Liver (tissue), 9 donors: ENCODE data around the gene GRID1. TPM values are rescaled to one million over a fixed set of nuclear protein-coding genes. Genes with fewer than 3 reads are reported as not detected.

Experiments used
- DNase-seq: peaks from one replicate; pipeline ENCODE4 v3.0.0-alpha.2; 2017; ENCODE audit warnings: low spot score
- H3K27ac ChIP-seq, 2 donors: one replicate each; pipeline ENCODE4 v1.7.0; 2013; ENCODE audit warnings: inconsistent platforms in 2 of 2, low read length in 2 of 2, control low read depth in 1 of 2, low read depth in 1 of 2, mild to moderate bottlenecking in 1 of 2
- H3K27me3 ChIP-seq, 4 donors: one replicate each; pipeline versions ENCODE4 v1.6.1 to v1.7.0; 2013; ENCODE audit warnings: low read length in 3 of 4, inconsistent platforms in 1 of 4, mild to moderate bottlenecking in 1 of 4, moderate library complexity in 1 of 4; ENCODE audit not compliant: control insufficient read depth in 4 of 4, insufficient read depth in 4 of 4
- H3K36me3 ChIP-seq, 4 donors: one replicate each; pipeline versions ENCODE4 v1.6.1 to v1.7.0; 2013; ENCODE audit warnings: low read length in 3 of 4, mild to moderate bottlenecking in 3 of 4, low read depth in 1 of 4, moderate library complexity in 1 of 4; ENCODE audit not compliant: control insufficient read depth in 4 of 4, insufficient read depth in 3 of 4
- H3K4me1 ChIP-seq, 4 donors: one replicate each; pipeline versions ENCODE4 v1.6.1 to v1.7.0; 2013; ENCODE audit warnings: low read length in 3 of 4, mild to moderate bottlenecking in 3 of 4, moderate library complexity in 1 of 4; ENCODE audit not compliant: control insufficient read depth in 4 of 4, insufficient read depth in 4 of 4
- H3K4me3 ChIP-seq, 3 donors: one replicate each; pipeline versions ENCODE4 v1.6.1 to v1.7.0; 2013; ENCODE audit warnings: low read length in 3 of 3, control low read depth in 1 of 3, low read depth in 1 of 3, mild to moderate bottlenecking in 1 of 3
- H3K9ac ChIP-seq, 2 donors: one replicate each; pipeline ENCODE4 v1.7.0; 2013; ENCODE audit warnings: low read length in 2 of 2, mild to moderate bottlenecking in 2 of 2, moderate library complexity in 2 of 2, control low read depth in 1 of 2, low read depth in 1 of 2
- H3K9me3 ChIP-seq, 4 donors: one replicate each; pipeline versions ENCODE4 v1.6.1 to v1.7.0; 2013; ENCODE audit warnings: low read length in 3 of 4; ENCODE audit not compliant: control insufficient read depth in 4 of 4
- EGR1 ChIP-seq, 2 donors: IDR thresholded peaks; 2 replicates each; pipeline ENCODE4 v1.6.1; 2016 to 2018; ENCODE audit warnings: antibody characterized with exemption in 2 of 2, low read depth in 2 of 2
- FOXA1 ChIP-seq: IDR thresholded peaks from 2 replicates; pipeline ENCODE4 v1.6.1; 2016; ENCODE audit warnings: antibody characterized with exemption
- FOXA2 ChIP-seq: IDR thresholded peaks from 2 replicates; pipeline ENCODE4 v1.6.1; 2016; ENCODE audit warnings: antibody characterized with exemption
- GABPA ChIP-seq, 2 donors: IDR thresholded peaks in 1 of 2; conservative IDR thresholded peaks in 1 of 2; 2 replicates each; pipeline ENCODE4 v1.6.1; 2016; ENCODE audit warnings: antibody characterized with exemption in 2 of 2, mild to moderate bottlenecking in 1 of 2, moderate library complexity in 1 of 2
- HNF4A ChIP-seq, 2 donors: conservative IDR thresholded peaks; 2 replicates each; pipeline ENCODE4 v1.6.1; 2016; ENCODE audit warnings: antibody characterized with exemption in 2 of 2, mild to moderate bottlenecking in 2 of 2
- HNF4G ChIP-seq: IDR thresholded peaks from 2 replicates; pipeline ENCODE4 v1.6.1; 2016; ENCODE audit warnings: antibody characterized with exemption
- JUND ChIP-seq, 2 donors: IDR thresholded peaks; 2 replicates each; pipeline ENCODE4 v1.6.1; 2016; ENCODE audit warnings: antibody characterized with exemption in 2 of 2
- RAD21 ChIP-seq, 2 donors: IDR thresholded peaks; 2 replicates each; pipeline ENCODE4 v1.6.1; 2016; ENCODE audit warnings: antibody characterized with exemption in 2 of 2, mild to moderate bottlenecking in 2 of 2
- RXRA ChIP-seq, 2 donors: IDR thresholded peaks; 2 replicates each; pipeline ENCODE4 v1.6.1; 2017 to 2018; ENCODE audit warnings: antibody characterized with exemption in 2 of 2, mild to moderate bottlenecking in 1 of 2
- SP1 ChIP-seq: IDR thresholded peaks from 2 replicates; pipeline ENCODE4 v1.6.1; 2018; ENCODE audit warnings: antibody characterized with exemption, mild to moderate bottlenecking
- TAF1 ChIP-seq: conservative IDR thresholded peaks from 2 replicates; pipeline ENCODE4 v1.6.1; 2016; ENCODE audit warnings: antibody characterized with exemption, mild to moderate bottlenecking
- YY1 ChIP-seq: IDR thresholded peaks from 2 replicates; pipeline ENCODE4 v1.6.1; 2016; ENCODE audit warnings: antibody characterized with exemption, mild to moderate bottlenecking
- WGBS: extraction: QIAGEN DNeasy Blood & Tissue Kit; methylation state at CpG from one replicate; pipeline ENCODE4 v1.1.7; 2013; 5-methylcytosine and 5-hydroxymethylcytosine counted together
- polyA plus RNA-seq, 2 donors: library from polyadenylated mRNA; stranded (reverse) in 1 of 2; unstranded in 1 of 2; fragments of 200-250 nt in 1 of 2; fragments of >200 nt in 1 of 2; fragmentation: Nextera tagmentation in 1 of 2; extraction: Ambion mirVana in 1 of 2; gene quantifications; one replicate each; pipeline versions ENCODE4 v1.2.1 to v1.2.3, GENCODE V29; 2013 to 2015
- total RNA-seq, 2 donors: library from RNA; depleted of rRNA; stranded (reverse); fragments of >200 nt; gene quantifications; one replicate each; pipeline ENCODE4 v1.2.3, GENCODE V29; 2014
- TF ChIP-seq, protein P1 (sequence below): IDR thresholded peaks from 2 replicates; pipeline ENCODE4 v1.6.1; 2016; ENCODE audit warnings: antibody characterized with exemption
- TF ChIP-seq, protein P2 (sequence below): fragments of 150-350 bp; IDR thresholded peaks from 2 replicates; pipeline ENCODE4 v1.5.1; 2017; ENCODE audit warnings: improper control_type of control experiment, low read depth, low read length; ENCODE audit not compliant: missing input control
- TF ChIP-seq, protein P3 (sequence below): IDR thresholded peaks from 2 replicates; pipeline ENCODE4 v1.6.1; 2016; ENCODE audit warnings: antibody characterized with exemption
- TF ChIP-seq, protein P4 (sequence below): IDR thresholded peaks from 2 replicates; pipeline ENCODE4 v1.6.1; 2016; ENCODE audit warnings: antibody characterized with exemption
- TF ChIP-seq, protein P5 (sequence below): IDR thresholded peaks from 2 replicates; pipeline ENCODE4 v1.6.1; 2016; ENCODE audit warnings: antibody characterized with exemption, mild to moderate bottlenecking
- donor health status: healthy.
- donor health status: healthy.
- donor health status: healthy.
- donor health status: healthy.
- donor health status: healthy.

Gene GRID1
- total and polyA plus RNA-seq, 4 donors = 0.09 to 0.17 (median 0.14) TPM; not detected in 1

DNA sequence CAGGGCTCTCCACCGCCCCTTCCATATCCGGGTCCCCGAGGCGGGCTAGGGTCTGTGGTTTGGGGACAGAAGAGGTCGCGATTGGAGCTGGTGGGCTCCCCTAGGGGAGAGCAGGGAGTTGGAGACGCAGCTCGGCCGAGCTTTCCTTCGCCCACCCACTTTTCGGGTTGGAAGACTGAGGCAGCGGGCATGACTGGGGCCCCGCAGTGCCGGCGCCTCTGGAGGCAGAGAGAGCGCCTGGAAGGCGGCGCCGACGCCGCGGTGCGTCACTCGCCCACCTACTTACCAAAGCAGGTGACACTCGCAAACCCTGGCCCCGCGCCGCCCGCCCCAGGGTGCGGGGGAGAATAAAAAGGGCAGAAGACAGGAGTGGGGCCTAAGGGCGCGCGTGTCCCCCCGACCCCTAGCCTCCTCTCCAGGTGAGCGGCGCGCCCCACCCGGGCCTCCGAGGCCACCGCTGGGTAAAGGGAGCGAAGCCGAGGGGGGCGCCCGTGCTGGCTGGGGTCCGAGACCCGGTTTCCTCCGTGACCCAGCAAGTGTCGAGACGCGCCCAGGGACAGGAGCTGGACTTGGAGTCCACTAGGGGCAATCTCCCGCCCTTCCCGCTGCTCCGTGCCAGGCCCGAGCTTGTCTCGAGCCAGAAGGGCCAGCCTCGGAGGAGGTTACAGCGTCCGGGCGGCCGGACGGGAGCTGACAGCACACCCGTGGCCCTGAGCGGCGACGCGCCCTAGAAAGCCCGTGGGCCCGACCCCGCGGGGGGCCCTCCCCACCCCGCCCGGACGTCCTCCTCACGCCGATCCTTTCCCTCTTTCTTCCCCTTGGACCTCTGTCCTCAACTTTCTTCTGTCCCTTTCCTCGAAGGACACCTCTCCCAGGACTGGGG, 34.4 kb upstream of the GRID1 start:
- TF ChIP-seq HNF4A (conservative IDR thresholded peaks at IDR 0.05) (peak in 1 of 2 donors; percentile 38), FOXA1 (no peak), TAF1 (no peak), HNF4G (no peak), EGR1 (IDR thresholded peaks at IDR 0.05; ENCODE audit: low read depth in 2 of 2) (no peak), GABPA (IDR thresholded peaks at IDR 0.05 in 1 of 2, conservative IDR thresholded peaks at IDR 0.05 in 1 of 2) (no peak), RXRA (IDR thresholded peaks at IDR 0.05) (no peak), SP1 (no peak), RAD21 (IDR thresholded peaks at IDR 0.05) (no peak), JUND (IDR thresholded peaks at IDR 0.05) (no peak), FOXA2 (no peak), YY1 (no peak)
- TF ChIP-seq, protein P1, sequence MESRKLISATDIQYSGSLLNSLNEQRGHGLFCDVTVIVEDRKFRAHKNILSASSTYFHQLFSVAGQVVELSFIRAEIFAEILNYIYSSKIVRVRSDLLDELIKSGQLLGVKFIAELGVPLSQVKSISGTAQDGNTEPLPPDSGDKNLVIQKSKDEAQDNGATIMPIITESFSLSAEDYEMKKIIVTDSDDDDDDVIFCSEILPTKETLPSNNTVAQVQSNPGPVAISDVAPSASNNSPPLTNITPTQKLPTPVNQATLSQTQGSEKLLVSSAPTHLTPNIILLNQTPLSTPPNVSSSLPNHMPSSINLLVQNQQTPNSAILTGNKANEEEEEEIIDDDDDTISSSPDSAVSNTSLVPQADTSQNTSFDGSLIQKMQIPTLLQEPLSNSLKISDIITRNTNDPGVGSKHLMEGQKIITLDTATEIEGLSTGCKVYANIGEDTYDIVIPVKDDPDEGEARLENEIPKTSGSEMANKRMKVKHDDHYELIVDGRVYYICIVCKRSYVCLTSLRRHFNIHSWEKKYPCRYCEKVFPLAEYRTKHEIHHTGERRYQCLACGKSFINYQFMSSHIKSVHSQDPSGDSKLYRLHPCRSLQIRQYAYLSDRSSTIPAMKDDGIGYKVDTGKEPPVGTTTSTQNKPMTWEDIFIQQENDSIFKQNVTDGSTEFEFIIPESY = no peak
- TF ChIP-seq, protein P2, sequence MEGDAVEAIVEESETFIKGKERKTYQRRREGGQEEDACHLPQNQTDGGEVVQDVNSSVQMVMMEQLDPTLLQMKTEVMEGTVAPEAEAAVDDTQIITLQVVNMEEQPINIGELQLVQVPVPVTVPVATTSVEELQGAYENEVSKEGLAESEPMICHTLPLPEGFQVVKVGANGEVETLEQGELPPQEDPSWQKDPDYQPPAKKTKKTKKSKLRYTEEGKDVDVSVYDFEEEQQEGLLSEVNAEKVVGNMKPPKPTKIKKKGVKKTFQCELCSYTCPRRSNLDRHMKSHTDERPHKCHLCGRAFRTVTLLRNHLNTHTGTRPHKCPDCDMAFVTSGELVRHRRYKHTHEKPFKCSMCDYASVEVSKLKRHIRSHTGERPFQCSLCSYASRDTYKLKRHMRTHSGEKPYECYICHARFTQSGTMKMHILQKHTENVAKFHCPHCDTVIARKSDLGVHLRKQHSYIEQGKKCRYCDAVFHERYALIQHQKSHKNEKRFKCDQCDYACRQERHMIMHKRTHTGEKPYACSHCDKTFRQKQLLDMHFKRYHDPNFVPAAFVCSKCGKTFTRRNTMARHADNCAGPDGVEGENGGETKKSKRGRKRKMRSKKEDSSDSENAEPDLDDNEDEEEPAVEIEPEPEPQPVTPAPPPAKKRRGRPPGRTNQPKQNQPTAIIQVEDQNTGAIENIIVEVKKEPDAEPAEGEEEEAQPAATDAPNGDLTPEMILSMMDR = peak; percentile 7
- TF ChIP-seq, protein P3, sequence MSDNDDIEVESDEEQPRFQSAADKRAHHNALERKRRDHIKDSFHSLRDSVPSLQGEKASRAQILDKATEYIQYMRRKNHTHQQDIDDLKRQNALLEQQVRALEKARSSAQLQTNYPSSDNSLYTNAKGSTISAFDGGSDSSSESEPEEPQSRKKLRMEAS = no peak
- TF ChIP-seq, protein P4, sequence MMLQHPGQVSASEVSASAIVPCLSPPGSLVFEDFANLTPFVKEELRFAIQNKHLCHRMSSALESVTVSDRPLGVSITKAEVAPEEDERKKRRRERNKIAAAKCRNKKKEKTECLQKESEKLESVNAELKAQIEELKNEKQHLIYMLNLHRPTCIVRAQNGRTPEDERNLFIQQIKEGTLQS = no peak
- TF ChIP-seq, protein P5, sequence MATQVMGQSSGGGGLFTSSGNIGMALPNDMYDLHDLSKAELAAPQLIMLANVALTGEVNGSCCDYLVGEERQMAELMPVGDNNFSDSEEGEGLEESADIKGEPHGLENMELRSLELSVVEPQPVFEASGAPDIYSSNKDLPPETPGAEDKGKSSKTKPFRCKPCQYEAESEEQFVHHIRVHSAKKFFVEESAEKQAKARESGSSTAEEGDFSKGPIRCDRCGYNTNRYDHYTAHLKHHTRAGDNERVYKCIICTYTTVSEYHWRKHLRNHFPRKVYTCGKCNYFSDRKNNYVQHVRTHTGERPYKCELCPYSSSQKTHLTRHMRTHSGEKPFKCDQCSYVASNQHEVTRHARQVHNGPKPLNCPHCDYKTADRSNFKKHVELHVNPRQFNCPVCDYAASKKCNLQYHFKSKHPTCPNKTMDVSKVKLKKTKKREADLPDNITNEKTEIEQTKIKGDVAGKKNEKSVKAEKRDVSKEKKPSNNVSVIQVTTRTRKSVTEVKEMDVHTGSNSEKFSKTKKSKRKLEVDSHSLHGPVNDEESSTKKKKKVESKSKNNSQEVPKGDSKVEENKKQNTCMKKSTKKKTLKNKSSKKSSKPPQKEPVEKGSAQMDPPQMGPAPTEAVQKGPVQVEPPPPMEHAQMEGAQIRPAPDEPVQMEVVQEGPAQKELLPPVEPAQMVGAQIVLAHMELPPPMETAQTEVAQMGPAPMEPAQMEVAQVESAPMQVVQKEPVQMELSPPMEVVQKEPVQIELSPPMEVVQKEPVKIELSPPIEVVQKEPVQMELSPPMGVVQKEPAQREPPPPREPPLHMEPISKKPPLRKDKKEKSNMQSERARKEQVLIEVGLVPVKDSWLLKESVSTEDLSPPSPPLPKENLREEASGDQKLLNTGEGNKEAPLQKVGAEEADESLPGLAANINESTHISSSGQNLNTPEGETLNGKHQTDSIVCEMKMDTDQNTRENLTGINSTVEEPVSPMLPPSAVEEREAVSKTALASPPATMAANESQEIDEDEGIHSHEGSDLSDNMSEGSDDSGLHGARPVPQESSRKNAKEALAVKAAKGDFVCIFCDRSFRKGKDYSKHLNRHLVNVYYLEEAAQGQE = no peak
- Histone ChIP-seq H3K27me3 (no peaks in the 10 kb centered on the region), H3K27ac (peak overlapping the region; percentile 81 to 87), H3K9ac (peak overlapping the region; percentile 56 to 62), H3K4me1 (peaks cover 2 to 30% (median 19%) of the 10 kb centered on the region in 4 donors), H3K9me3 (no peaks in the 10 kb centered on the region), H3K4me3 (peak overlapping the region; percentile 49 to 71 (median 67)), H3K36me3 (no peaks in the 10 kb centered on the region)
- no peak for DNase-seq
- WGBS = under 1% methylated on average over 76 of the region's 76 CpGs
